GM12891 (cell line): ENCODE data around the gene TAS2R14.

ENCODE experiments used
- POLR2A ChIP-seq: IDR thresholded peaks from 2 replicates; pipeline ENCODE4 v1.6.1; 2011; ENCODE audit warnings: low read depth, low read length, control low read depth
- SPI1 ChIP-seq: IDR thresholded peaks from 2 replicates; pipeline ENCODE4 v1.6.1; 2011; ENCODE audit warnings: low read depth, low read length, control low read depth

GRCh38 chr12:10889226-10889625, 49.8 kb downstream of the TAS2R14 start:
- TF ChIP-seq SPI1 (no peak), POLR2A (no peak)
